HCT116 (cell line): ENCODE results near the gene CUBN. TPM values are rescaled to one million over a fixed set of nuclear protein-coding genes. Genes with fewer than 3 reads are reported as not detected.

Source experiments
- ATAC-seq: fragments of 200-7000 bp; cut with Tn5 transposase; 2 replicates; pipeline ENCODE4 v1.9.1; 2020; ENCODE audit warnings: mild to moderate bottlenecking, moderate library complexity
- BruUV-seq: library from RNA; stranded (reverse); fragments of 400-500 nt; replicated peaks from 2 replicates; lab custom pipeline; 2021; lab: Mats Ljungman, UMichigan
- CTCF ChIA-PET: fragments of 300-600 bp; sonication (Branson Sonifier 250); formaldehyde crosslinking; loops from one replicate; lab custom pipeline; 2021; ENCODE audit warnings: antibody characterized with exemption; lab: Charles Lee
- POLR2A ChIA-PET: fragments of 300-600, 350-600 bp; sonication (Branson Sonifier 250); formaldehyde crosslinking; loops from one replicate; lab custom pipeline; 2021; ENCODE audit warnings: antibody characterized with exemption; lab: Charles Lee
- RAD21 ChIA-PET, 2 experiments: fragments of 300-600 bp; sonication (Branson Sonifier 250); formaldehyde crosslinking; loops; one replicate each; lab custom pipeline; 2023; ENCODE audit warnings: low total read pairs in 2 of 2; ENCODE audit not compliant: uncharacterized antibody in 2 of 2, unreplicated experiment in 2 of 2, low non-redundant PET in 1 of 2; lab: Charles Lee
- DNase-seq: peaks from one replicate; pipeline ENCODE4 v3.0.0-alpha.2; 2010; ENCODE audit warnings: low read depth, low spot score
- H2AFZ ChIP-seq: fragments of 200-600 bp; shearing (Covaris generic), sonication (generic); 2 replicates; pipeline ENCODE4 v1.6.1; 2017; ENCODE audit warnings: low read depth, mixed run types, mixed read lengths, antibody characterized with exemption, low read length; ENCODE audit not compliant: poor library complexity, severe bottlenecking
- H3K27ac ChIP-seq: 2 replicates; pipeline ENCODE4 v1.5.1; 2012; ENCODE audit warnings: low read depth, low read length
- H3K27me3 ChIP-seq: fragments of 200-600 bp; sonication (generic); 2 replicates; pipeline ENCODE4 v1.6.1; 2016; ENCODE audit warnings: mixed run types, low read length, mixed read lengths; ENCODE audit not compliant: insufficient read depth
- H3K36me3 ChIP-seq, 2 experiments: fragments of 200-500 bp in 1 of 2; fragments of 200-600 bp in 1 of 2; sonication (Bioruptor generic) in 1 of 2; sonication (generic) in 1 of 2; 2 replicates each; pipeline versions ENCODE4 v1.5.1 to v1.6.1; 2014 to 2016; ENCODE audit warnings: low read length in 2 of 2, inconsistent platforms in 1 of 2, mixed read lengths in 1 of 2, mixed run types in 1 of 2; ENCODE audit not compliant: insufficient read depth in 2 of 2, control insufficient read depth in 1 of 2
- H3K4me1 ChIP-seq, 2 experiments: fragments of 200-600 bp in 1 of 2; sonication (generic) in 1 of 2; 2 replicates each; pipeline versions ENCODE4 v1.5.1 to v1.6.1; 2012 to 2017; ENCODE audit warnings: low read length in 2 of 2, inconsistent platforms in 1 of 2, mild to moderate bottlenecking in 1 of 2, mixed read lengths in 1 of 2, mixed run types in 1 of 2, moderate library complexity in 1 of 2; ENCODE audit not compliant: insufficient read depth in 2 of 2, control insufficient read depth in 1 of 2
- H3K4me2 ChIP-seq: fragments of 200-600 bp; sonication (generic); 2 replicates; pipeline ENCODE4 v1.6.1; 2017; ENCODE audit warnings: mixed run types, low read length, mixed read lengths
- H3K4me3 ChIP-seq, 2 experiments: fragments of 200-600 bp in 1 of 2; sonication (generic) in 1 of 2; replicated peaks in 1 of 2; 2 replicates each; pipeline ENCODE4 v1.5.1; 2011 to 2016; ENCODE audit warnings: low read length in 2 of 2, control low read depth in 1 of 2, low read depth in 1 of 2, mild to moderate bottlenecking in 1 of 2, mixed read lengths in 1 of 2, mixed run types in 1 of 2
- H3K79me2 ChIP-seq: fragments of 200-600 bp; sonication (generic); 2 replicates; pipeline ENCODE4 v1.6.1; 2017; ENCODE audit warnings: mild to moderate bottlenecking, mixed run types, low read length, moderate library complexity, mixed read lengths; ENCODE audit not compliant: insufficient read depth
- H3K9ac ChIP-seq: fragments of 200-600 bp; sonication (generic); 2 replicates; pipeline ENCODE4 v1.6.1; 2016; ENCODE audit warnings: low read length, mixed read lengths
- H3K9me2 ChIP-seq: fragments of 200-600 bp; sonication (generic), shearing (Covaris generic); 2 replicates; pipeline ENCODE4 v1.6.1; 2017; ENCODE audit warnings: mixed run types, mild to moderate bottlenecking, moderate library complexity; ENCODE audit not compliant: insufficient read depth
- H3K9me3 ChIP-seq, 2 experiments: fragments of 200-500 bp in 1 of 2; fragments of 200-600 bp in 1 of 2; sonication (Bioruptor generic) in 1 of 2; sonication (generic) in 1 of 2; 2 replicates each; pipeline ENCODE4 v1.6.1; 2014 to 2017; ENCODE audit warnings: low read length in 2 of 2, mixed read lengths in 2 of 2, inconsistent platforms in 1 of 2, low read depth in 1 of 2, mild to moderate bottlenecking in 1 of 2, mixed run types in 1 of 2, moderate library complexity in 1 of 2; ENCODE audit not compliant: control insufficient read depth in 1 of 2, insufficient read depth in 1 of 2
- H4K20me1 ChIP-seq: fragments of 200-600 bp; sonication (generic), shearing (Covaris generic); 2 replicates; pipeline ENCODE4 v1.6.1; 2017; ENCODE audit warnings: mixed run types, mild to moderate bottlenecking, moderate library complexity; ENCODE audit not compliant: insufficient read depth
- CBX3 ChIP-seq: IDR thresholded peaks from 2 replicates; pipeline ENCODE4 v1.6.1; 2012; ENCODE audit warnings: low read depth
- CEBPB ChIP-seq: IDR thresholded peaks from 2 replicates; pipeline ENCODE4 v1.6.1; 2012; ENCODE audit warnings: low read depth
- EGR1 ChIP-seq: IDR thresholded peaks from 2 replicates; pipeline ENCODE4 v1.6.1; 2012; ENCODE audit warnings: low read depth
- ELF1 ChIP-seq: IDR thresholded peaks from 2 replicates; pipeline ENCODE4 v1.6.1; 2012; ENCODE audit warnings: low read depth, borderline replicate concordance
- EZH2phosphoT487 ChIP-seq: fragments of 200-600 bp; IDR thresholded peaks from 2 replicates; pipeline ENCODE4 v1.6.1; 2018; ENCODE audit warnings: antibody characterized with exemption, borderline replicate concordance
- FOSL1 ChIP-seq: IDR thresholded peaks from 2 replicates; pipeline ENCODE4 v1.6.1; 2012; ENCODE audit warnings: low read depth
- JUND ChIP-seq: IDR thresholded peaks from 2 replicates; pipeline ENCODE4 v1.6.1; 2012
- MAX ChIP-seq: IDR thresholded peaks from 2 replicates; pipeline ENCODE4 v1.6.1; 2012
- POLR2A ChIP-seq: IDR thresholded peaks from 2 replicates; pipeline ENCODE4 v1.7.0; 2011; ENCODE audit warnings: borderline replicate concordance; ENCODE audit not compliant: insufficient read depth, insufficient read length; ENCODE audit errors: extremely low read depth
- POLR2AphosphoS5 ChIP-seq: IDR thresholded peaks from 2 replicates; pipeline ENCODE4 v1.6.1; 2011; ENCODE audit warnings: mild to moderate bottlenecking, low read depth, low read length, moderate library complexity
- RAD21 ChIP-seq: IDR thresholded peaks from 2 replicates; pipeline ENCODE4 v1.6.1; 2012; ENCODE audit warnings: low read depth, mild to moderate bottlenecking
- SIN3A ChIP-seq: IDR thresholded peaks from 2 replicates; pipeline ENCODE4 v1.6.1; 2012; ENCODE audit warnings: low read depth
- SP1 ChIP-seq: IDR thresholded peaks from 2 replicates; pipeline ENCODE4 v1.6.1; 2012; ENCODE audit warnings: low read depth
- SRF ChIP-seq: IDR thresholded peaks from 2 replicates; pipeline ENCODE4 v1.6.1; 2012; ENCODE audit warnings: low read depth
- TCF7L2 ChIP-seq: IDR thresholded peaks from 2 replicates; pipeline ENCODE4 v1.7.0; 2011; ENCODE audit warnings: borderline replicate concordance, inconsistent platforms; ENCODE audit not compliant: insufficient read depth, insufficient read length; ENCODE audit errors: extremely low read depth
- YY1 ChIP-seq: IDR thresholded peaks from 2 replicates; pipeline ENCODE4 v1.6.1; 2011; ENCODE audit warnings: low read length, low read depth, moderate library complexity, mild to moderate bottlenecking; ENCODE audit not compliant: insufficient replicate concordance; ENCODE audit errors: extremely low read depth
- ZBTB33 ChIP-seq: IDR thresholded peaks from 2 replicates; pipeline ENCODE4 v1.6.1; 2011; ENCODE audit warnings: mild to moderate bottlenecking, low read length, moderate library complexity; ENCODE audit not compliant: insufficient replicate concordance; ENCODE audit errors: extremely low read depth
- ZFX ChIP-seq: fragments of 450-650 bp; IDR thresholded peaks from 2 replicates; pipeline ENCODE4 v1.6.1; 2017
- ZNF274 ChIP-seq: fragments of 200-500 bp; sonication (Bioruptor generic); IDR thresholded peaks from 2 replicates; pipeline ENCODE4 v1.6.1; 2014; ENCODE audit warnings: mild to moderate bottlenecking, low read depth, low read length, inconsistent platforms
- intact Hi-C: fragments of 100-400 bp; cut with micrococcal nuclease; formaldehyde crosslinking; loops from 2 replicates; pipeline ENCODE4 v1.10.0; 2022
- total RNA-seq: library from RNA; stranded (reverse); gene quantifications from one replicate; pipeline ENCODE4 v1.2.1, GENCODE V29; 2021; ENCODE audit not compliant: unreplicated experiment
- TF ChIP-seq, protein P1 (sequence below): IDR thresholded peaks from 2 replicates; pipeline ENCODE4 v1.6.1; 2012; ENCODE audit warnings: low read depth

CUBN gene
- total RNA-seq, 1 experiment from 2014 or later, result 1.2 TPM

- H3K9me3 ChIP-seq, result no peaks in the 10 kb centered on the region
- no peaks in the 10 kb centered on the region for H3K36me3 ChIP-seq
- H3K4me1 ChIP-seq, result peaks cover 18 to 36% of the 10 kb centered on the region in 2 experiments; a peak in 3 of 4 replicates
- RAD21 ChIA-PET, result no interaction called here
- H2AFZ ChIP-seq, result peak overlapping the region; percentile 83
- TF ChIP-seq, protein P1, sequence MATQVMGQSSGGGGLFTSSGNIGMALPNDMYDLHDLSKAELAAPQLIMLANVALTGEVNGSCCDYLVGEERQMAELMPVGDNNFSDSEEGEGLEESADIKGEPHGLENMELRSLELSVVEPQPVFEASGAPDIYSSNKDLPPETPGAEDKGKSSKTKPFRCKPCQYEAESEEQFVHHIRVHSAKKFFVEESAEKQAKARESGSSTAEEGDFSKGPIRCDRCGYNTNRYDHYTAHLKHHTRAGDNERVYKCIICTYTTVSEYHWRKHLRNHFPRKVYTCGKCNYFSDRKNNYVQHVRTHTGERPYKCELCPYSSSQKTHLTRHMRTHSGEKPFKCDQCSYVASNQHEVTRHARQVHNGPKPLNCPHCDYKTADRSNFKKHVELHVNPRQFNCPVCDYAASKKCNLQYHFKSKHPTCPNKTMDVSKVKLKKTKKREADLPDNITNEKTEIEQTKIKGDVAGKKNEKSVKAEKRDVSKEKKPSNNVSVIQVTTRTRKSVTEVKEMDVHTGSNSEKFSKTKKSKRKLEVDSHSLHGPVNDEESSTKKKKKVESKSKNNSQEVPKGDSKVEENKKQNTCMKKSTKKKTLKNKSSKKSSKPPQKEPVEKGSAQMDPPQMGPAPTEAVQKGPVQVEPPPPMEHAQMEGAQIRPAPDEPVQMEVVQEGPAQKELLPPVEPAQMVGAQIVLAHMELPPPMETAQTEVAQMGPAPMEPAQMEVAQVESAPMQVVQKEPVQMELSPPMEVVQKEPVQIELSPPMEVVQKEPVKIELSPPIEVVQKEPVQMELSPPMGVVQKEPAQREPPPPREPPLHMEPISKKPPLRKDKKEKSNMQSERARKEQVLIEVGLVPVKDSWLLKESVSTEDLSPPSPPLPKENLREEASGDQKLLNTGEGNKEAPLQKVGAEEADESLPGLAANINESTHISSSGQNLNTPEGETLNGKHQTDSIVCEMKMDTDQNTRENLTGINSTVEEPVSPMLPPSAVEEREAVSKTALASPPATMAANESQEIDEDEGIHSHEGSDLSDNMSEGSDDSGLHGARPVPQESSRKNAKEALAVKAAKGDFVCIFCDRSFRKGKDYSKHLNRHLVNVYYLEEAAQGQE, result no peak
- peak; percentile 34; the same call in 1 of the 2 replicates for TF ChIP-seq ELF1
- no peak for TF ChIP-seq CEBPB
- no peak for TF ChIP-seq POLR2A
- 0 out of 2 replicates have a peak, but pooled peaks have one; percentile 39 for TF ChIP-seq SIN3A
- peak; percentile 60 for TF ChIP-seq SP1
- TF ChIP-seq TCF7L2, result peak; percentile 97
- peak; percentile 94 for TF ChIP-seq EGR1
- TF ChIP-seq CBX3, result peak; percentile 31; the same call in 1 of the 2 replicates
- TF ChIP-seq SRF, result no peak
- TF ChIP-seq ZFX, result no peak
- no peak for TF ChIP-seq ZBTB33
- TF ChIP-seq FOSL1, result peak; percentile 86
- no peak for TF ChIP-seq EZH2phosphoT487
- TF ChIP-seq MAX, result 0 out of 2 replicates have a peak, but pooled peaks have one; percentile 16
- TF ChIP-seq RAD21, result 0 out of 2 replicates have a peak, but pooled peaks have one; percentile 9
- peak; percentile 78 for TF ChIP-seq JUND
- no peak for TF ChIP-seq YY1
- TF ChIP-seq ZNF274, result no peak
- TF ChIP-seq POLR2AphosphoS5, result no peak
- intact Hi-C loops, result no loop called here
- no peaks in the 10 kb centered on the region for H3K9me2 ChIP-seq
- H3K79me2 ChIP-seq, result no peaks in the 10 kb centered on the region
- CTCF ChIA-PET, result no interaction called here
- peak overlapping the region; percentile 5; the same call in 1 of the 2 replicates for H3K9ac ChIP-seq
- H3K4me3 ChIP-seq, result peak overlapping the region; percentile 11 to 47
- BruUV-seq, result no TSS peak
- H4K20me1 ChIP-seq, result no peaks in the 10 kb centered on the region
- no peaks in the 10 kb centered on the region for H3K27me3 ChIP-seq
- peak overlapping the region; percentile 70 for H3K4me2 ChIP-seq
- H3K27ac ChIP-seq, result peak overlapping the region; percentile 56
- ATAC-seq (peak; percentile 86), DNase-seq (peak; percentile 52)
- POLR2A ChIA-PET, result no interaction called here
Observed at GRCh38 chr10:17029581-17030271, 99.9 kb downstream of the CUBN start.
